Fibroblast of peridontal ligament (primary cell): ENCODE measurements around the gene PKDCC.

Experiments used
- DNase-seq: peaks from one replicate; pipeline ENCODE4 v3.0.0-alpha.2; 2010; ENCODE audit errors: extremely low read depth

The PKDCC gene

DNA sequence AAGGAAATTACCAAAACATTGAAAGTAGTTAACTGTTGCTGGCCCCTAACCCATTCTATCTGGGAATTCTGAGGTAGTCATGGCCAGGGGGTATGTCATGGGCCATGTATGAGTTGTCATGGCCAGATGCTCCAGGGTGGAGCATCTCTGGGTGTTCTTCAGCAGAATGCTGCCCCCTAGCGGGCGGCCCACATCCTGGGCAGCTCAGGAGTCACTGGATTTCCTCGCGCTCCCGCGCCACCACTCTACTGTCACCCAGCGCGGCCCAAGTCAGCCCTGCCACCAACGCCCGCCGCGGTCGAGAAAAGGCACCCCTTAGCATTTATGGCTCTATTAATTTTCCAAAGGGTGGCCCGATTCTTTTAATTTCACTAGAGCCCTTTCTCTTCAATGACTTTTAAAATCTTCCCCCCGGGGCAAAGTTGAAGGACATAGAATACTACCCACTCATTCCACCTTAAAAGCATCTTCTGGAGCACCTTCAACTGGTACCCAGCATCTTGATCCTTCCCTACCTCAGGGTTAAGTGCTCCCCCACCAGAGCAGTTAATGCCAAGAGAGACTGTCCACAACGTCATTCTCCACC lies 41.6 kb downstream of the PKDCC start:
- peak; percentile 22 for DNase-seq

DNA sequence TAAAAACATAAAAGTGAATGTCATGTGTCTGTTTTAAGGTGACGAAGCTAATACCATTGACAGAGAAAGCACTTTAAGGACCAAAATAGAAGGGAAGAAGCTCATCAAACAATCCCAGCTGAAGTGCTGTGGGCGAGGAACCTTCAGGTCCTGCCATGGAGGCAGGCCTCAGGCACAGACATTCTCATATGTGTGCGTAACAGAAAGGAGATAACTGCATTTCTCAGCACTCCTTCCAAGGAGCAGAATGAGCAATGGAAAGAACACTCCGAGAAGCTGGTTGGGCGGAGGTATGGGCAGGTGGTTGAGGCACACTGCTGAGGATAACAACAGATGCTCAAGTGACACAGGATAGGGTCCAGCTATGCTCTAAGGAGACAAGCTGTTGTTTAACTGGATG lies 42.4 kb downstream of the PKDCC start:
- no peak for DNase-seq

DNA sequence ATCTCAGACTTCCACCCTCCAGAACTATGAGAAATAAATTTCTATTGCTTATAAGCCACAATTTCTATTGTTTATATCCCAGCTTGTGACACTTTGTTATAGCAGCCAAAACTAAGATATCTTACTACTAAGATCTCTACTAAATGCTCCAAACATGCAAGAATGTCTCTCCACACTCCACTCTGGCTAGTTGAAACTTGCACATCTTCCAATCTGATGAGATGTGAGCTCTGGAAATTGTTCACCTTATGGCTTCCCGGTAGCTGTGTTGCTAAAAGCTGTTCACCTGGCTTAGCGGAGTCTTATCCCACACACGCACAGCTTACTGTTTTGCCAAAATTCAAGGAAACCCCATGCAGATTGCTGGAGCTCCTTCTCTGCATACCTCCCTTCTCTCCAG lies 43.9 kb downstream of the PKDCC start:
- DNase-seq: no peak

DNA sequence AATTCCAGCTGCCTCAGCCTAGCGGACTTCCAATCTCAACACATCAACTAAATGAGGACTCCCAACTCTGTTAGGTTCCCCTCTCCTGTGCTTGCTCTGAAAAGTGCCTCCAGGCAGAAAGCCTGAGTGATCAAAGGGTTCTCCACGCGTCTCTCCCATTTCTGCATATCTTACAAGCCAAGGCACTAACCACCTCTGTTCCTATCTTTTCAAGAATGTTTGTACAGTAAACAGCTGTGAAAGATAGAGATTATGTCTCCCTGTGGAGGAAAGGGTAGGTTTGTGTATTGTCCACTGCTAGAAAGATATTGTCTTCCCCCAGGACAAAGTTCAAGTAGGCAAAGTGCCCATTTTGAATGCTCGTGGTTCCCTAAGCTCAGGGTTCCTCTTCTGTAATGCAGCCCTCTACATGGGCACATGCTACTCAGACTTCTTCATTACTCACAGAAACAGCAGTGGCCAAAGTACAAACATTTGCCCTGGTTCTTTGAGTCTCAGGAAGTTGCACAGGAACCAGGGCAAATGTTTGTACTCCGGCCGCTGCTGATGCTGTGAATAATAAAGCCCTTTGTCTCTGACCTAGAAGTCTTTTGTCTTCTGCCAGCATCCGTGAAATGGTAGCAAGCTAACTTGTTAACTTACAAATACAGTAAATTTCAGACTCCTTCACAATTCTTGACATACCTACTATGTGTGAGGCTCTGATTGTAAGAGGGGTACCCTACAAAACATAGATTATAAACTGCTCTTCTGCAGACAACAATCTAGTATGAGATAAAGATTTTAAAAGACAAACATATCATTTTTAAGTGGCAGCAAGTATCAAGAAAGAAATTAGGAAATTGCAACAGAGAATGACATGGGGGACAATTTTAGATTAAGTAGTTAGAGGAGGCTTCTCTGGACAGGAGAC lies 44.5 kb downstream of the PKDCC start:
- DNase-seq: peak; percentile 29

DNA sequence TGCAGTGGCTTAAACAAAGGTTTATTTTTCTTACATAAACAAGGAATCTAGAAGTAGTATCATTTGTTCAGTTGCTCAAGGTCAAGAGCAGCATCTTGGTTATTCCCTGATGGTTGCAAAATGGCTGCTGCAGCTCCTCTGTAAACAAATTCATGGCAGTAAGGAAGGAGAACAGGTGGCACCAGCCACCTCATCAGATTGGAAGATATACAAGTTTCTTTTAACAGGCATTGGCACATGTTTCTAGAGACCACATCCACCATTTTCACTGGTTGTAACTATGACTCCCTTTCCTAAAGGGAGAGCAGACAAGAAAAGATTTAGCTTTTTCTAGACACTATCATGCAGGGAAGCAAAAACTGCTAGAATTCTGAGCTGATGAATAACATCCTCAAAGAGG lies 46.3 kb downstream of the PKDCC start:
- DNase-seq: no peak

DNA sequence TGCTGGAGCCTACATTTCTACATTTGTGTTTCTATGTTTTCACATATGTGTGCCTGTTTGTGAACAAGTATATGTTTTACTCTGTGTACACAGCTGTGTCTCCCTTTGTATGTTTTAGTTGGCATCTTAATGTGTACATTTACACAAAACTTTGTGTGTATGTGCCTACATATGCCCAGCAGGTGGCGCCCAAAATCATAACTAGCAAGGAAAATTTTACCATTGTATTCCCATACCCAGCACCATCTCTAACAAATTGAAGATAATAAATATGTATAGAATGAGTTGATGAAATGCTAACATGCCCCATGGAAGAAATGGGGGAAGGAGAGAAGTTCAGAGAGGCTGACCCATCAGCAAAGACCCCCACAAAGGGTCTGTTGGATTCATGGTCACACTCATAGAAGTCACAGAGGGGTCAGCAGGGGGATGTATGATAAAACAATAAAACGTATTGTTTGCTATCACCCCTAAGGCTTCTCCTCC lies 48.1 kb downstream of the PKDCC start:
- DNase-seq: peak; percentile 90

DNA sequence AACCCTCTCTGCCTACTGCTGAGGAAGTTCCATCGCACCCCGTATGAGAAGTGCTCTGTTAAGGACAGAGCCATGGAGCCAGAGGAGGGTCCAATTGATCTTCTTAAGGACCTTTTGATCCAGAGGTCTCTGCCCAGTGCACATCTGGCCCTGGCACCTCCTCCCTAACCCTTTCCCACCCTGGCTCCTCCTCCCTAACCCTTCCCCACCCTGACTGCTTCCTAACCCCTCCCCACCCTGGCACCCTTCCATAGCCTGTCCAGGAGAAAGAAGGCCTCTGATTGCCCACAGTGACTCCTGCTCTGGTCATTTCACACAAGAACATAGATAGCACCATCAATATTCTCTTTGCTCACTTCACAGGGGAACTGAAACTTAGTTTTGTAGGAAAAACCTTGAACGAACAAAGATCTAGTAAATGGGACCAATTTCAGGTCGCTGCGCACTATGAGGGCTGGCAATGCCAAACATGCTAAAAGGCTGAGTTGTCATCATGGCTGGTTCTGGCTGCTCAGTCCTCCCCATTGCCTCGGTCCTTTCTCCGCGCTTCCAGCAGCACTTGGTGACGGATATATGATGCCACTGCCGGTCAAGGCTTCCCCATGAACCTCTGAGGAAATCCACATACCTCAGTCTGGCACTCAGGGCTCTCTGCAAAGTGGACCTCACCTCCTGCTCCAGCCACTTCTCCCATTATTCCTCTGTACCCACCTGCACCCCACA lies 49.2 kb downstream of the PKDCC start:
- DNase-seq: no peak

DNA sequence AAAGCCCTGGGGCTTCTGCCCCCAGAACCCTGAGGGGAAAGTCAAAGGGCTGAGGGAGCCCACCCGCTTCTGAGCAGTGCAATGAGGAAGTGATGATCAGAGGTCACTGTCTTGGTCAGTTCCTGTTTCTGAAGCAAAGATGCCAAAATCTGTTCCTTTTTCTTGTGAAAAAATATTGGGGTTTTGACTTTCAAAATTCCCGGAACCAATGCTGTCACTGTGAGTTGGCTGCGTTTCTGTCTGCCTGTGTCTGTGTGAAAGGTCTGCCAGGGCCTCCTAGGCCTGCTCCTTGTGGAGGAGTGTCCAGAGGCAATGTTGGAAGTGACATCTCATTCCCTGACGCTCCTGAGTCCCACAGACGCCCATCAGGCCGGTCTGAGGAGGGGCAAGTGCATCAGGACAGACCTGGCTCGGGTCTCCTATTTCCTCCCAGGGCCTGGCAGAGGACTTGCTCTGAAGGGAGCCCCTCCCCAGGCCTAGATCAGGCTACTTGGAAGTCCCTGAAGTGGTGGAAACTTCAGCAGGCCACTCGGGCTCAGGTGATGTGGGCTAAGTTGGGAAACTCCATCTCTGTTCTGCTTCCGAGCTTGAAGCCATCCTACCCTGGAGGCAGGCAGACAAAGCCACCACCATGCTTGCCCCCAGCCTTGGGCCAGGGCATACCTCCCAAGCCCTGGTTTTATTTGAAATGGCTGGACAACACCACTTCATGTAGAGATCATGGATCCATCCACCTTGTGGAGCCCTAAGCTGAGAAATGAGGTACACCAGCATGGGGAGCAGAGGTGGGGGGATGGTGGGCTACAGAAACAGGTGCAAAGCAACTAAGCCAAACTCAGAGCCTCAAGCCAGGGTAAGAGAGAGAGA lies 51.0 kb downstream of the PKDCC start:
- peak; percentile 12 for DNase-seq

DNA sequence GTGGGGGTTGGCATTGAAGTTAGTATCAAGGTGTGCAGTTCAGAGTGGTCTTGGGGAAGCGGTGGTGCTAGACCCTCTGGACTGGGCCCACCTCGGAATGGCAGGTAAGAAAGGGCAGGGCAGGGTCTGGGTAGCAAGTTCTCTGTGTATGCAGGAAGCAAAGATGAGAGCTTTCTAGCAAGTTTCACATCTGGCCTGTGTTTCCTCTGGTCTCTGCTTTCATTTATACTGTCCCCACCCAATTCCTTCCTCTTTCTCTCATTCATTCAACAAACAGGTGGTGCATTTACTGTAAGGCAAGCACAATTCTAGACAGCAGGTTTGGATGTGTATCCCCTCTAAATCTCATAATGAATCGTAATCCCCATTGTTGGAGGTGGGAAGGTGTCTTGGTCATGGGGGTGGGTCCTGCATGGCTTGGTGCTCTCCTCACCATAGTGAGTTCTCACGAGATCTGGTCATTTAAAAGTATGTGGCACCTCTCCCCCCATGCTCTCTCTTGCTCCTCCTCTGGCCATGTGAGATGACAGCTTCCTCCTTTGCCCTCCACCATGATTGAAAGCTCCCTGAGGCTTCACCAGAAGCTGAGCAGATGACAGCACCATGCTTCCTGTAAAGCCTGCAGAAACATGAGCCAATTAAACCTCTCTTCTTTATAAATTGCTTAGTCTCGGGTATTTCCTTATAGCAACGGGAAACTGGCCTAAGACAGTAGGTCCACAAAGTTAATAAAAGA lies 51.8 kb downstream of the PKDCC start:
- no peak for DNase-seq

DNA sequence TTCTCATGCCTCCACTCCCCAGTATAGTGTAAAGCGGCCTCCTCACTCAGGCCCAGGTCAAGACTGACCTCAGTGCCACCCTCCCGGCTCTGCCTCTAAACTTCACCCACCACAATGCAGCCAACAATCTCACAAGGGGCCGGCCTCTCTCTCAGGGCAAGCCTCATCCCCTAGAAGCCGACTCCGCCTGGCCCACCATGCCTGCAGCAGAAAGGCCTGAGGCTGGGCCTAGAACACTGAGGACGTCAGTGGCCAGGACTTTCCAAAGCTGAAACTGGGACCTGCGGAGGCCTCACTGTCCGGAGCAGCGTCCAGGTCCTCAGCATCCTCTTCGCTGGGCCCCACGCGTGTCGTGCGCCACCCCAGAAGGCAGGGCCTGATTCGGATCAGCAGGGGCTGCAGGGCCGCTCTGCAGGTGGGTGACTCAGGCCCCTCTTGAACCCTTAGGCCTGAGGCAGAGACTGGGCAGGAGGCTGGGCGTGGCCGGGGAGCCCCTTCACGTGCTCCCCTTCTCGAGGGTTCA lies 52.9 kb downstream of the PKDCC start:
- no peak for DNase-seq

DNA sequence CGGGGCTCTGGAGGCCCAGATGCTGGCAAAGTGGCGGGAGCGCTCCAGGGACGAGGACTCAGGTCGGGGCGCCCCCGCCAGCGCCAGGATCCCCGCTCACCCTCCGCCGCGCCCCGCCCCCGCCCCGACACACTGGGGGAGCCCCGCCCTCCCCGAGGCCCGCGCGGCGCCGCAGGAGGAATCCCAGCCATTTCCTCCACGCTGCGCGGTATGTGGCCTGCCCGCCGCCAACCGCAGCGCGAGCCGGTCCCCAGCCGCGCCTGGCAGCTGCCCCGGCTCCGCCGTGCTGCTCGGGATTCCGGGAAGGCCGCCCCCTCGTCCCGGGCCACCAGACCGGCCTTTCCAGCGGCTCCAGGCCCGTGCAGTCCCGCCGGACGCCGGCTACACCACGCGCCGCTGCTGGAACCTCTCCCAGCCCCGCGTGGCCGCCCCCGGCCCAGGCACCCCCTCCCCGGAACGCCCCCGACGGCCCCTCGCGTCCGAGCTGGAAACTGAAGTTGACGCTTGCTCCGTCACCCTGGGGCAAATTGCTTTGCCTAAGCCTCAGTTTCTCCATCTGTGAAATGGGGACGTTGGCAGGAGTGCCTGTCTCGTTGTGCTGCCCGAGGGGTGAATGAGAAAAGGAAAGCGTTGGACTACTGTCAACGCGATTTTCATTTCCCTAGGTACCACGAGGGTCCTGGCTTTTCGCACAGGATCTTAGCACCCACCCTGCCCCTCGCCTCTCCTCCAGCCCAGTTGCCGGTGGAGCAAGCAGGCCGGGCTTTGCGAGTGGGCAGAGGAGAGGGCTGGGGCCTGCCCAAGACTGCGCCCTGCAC lies 53.6 kb downstream of the PKDCC start:
- DNase-seq: peak; percentile 55

DNA sequence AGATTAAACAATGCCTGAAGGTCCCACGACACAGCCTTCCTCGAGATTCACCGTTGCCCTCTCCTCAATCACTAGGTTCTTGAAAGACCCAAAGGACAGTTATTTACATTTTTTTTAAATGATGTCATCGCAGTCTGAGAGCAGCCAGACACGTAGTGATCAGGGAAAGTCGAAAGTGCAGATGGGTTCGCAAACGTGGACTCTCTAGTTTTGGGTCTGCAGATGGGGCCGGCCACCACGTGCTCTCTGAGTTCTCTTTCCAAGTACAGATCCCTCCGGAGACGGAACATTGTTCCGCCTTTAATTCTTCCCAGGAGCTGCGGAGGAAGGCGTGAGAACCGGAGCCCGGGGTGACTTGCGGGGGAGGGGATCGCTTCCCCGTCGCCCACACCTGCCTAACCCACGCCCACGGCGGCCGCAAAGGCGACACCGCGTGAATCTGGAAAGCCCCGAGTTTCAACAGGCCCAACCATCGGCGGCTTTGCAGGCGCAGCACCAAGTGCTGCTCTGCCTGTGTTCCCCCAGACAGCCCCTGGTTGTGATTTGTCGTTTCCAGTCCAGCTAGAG lies 54.3 kb downstream of the PKDCC start:
- DNase-seq: peak; percentile 90

DNA sequence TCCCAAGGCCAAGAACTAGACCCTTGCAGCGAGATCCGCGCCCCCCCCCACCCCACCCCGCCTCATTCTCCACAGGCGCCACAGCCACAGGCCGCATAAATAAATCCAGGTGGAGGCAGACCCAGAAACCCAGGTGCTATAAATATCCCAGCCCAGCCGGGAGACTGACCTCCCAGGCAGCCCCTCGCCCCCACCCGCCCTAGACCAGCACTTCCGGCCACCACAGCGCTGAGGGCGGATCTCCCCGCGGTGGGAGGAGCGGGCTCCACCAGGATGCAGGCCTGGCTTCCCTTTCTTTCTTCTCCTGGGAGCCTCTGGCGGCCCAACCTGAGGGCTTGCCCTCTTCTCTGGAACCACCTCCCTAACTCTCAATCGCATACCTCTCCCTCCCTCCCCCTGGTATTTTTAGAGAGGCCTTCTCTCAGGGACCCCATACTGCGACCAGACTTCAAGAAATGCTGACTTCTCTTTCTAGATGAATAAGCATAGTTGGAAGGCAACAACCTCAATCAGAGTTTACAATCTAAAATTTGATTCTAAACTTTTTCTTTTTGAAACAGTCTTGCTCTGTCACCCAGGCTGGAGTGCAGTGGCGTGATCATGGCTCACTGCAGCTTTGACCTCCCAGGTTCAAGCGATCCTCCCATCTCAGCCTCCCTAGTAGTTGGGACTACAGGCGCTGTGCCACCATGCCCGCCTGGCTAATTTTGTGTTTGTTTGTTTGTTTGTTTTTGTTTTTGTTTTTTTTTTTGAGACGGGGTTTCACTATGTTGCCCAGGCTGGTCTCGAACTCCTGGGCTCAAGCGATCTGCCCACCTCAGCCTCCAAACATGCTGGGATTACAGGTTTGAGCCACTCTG lies 55.0 kb downstream of the PKDCC start:
- DNase-seq: no peak

DNA sequence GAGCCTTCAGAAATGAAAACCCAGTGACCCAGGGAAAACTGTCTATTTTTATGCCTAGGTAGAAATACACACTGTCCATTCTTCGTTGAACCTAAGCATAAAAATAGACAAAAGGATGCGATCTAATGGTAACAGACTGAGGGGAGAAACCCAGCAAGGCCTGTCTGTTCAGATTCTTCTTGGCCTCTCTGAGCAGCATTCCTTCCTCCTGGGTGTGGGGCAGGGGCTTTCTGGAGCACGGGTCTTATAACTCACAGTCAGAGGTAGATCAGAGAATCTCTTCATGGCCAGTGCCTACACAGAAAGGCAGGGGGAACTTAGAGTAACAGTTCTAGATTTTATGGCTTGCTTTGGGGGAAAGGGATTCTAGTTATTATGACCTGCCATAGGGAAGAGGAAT lies 56.0 kb downstream of the PKDCC start:
- no peak for DNase-seq

DNA sequence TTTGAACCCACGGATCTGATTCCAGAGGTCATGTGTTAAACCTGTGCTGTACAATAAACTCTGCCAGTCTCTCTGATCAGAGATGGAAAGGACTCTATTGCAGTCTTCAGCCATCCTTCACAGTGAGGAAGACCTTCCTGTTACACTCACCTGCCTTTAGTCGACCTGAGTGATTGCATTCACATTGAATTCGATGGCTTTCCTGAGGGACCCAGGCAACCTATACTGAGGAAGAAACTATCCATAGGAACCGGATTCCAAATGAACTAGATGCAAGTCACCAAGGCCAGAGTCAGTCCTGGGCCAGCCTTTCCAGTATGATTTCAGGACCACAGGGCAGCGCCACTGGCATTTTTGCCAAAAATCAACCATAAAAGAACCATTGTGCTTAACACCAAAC lies 56.8 kb downstream of the PKDCC start:
- no peak for DNase-seq

DNA sequence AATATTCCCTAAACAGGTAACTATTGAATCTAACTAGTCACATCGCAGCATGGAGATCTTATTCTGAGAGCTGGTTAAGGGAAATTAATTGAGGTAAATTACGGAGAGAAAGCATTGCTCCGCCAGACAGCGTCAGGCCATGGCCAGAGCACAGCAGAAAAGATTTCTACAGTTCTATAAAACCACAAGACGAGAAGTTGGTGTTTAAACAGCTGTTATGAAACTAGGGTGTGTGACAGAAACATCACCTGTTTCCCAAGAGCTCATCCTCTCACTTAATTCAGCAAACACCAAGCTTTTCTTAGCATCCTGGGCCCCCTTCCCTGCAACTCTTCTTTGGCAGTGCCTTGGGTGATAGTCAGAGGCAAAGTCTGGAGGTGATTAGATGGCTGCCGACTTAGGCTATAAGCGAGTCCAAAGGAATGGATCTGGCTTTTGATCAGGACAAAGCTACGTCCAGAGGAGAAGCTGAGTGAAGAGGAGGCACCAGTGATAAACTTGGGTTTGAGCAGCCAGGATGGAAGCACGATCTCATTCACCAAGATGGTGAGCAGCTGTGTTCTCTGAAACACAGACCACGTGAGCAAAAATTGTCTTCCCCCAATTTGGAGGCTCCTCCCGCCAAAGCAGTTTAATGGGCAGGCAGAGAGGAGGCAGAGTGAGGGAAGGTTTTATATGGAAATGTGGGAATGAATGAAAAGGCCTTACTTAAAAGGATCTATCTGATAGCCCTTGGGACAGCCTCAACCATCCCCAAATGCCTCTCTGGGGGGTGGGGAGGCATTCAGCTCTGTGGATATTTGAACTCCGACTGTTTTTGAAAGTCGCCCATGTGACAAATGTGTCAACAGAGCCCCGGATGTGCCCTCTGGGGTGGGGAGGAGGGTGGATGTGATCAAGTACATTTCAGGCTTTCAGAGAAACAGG lies 57.8 kb downstream of the PKDCC start:
- DNase-seq: no peak

DNA sequence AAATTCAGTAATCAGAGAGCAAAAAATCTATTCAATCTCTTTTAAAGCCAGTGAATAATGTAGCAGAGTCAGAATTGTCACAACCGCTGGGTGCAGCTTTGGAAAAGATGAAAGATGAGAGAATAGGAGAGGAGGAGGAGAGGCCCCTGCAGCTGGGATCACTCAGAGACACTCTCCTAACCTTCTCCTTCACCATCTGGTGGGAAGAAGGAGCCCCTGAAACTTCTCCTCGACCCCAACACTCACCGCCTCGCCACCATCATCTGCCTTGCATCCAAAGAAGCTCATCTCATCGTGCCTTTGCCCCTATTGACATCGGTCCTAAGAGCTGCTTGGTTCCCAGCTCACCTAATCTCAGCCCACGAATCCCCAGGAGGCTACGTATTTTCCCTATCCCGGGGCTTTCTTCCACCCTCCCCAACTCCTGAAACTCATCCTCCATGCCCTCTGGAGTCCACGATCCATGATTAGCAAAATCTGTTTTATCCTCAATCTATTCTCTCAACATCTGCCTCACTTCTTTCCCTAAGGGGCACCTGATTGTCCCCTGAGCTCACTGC lies 58.5 kb downstream of the PKDCC start:
- no peak for DNase-seq
